HG02610 (cell line): ENCODE measurements around the gene CD79A.

Experiments used
- ATAC-seq: cut with Tn5 transposase; IDR thresholded peaks from one replicate; pipeline ENCODE4 v1.9.1; 2021; ENCODE audit warnings: mild to moderate bottlenecking, moderate library complexity; ENCODE audit not compliant: unreplicated experiment

The CD79A gene

GRCh38 chr19:41917676-41918075 lies 40.6 kb downstream of the CD79A start:
- ATAC-seq: no peak

DNA sequence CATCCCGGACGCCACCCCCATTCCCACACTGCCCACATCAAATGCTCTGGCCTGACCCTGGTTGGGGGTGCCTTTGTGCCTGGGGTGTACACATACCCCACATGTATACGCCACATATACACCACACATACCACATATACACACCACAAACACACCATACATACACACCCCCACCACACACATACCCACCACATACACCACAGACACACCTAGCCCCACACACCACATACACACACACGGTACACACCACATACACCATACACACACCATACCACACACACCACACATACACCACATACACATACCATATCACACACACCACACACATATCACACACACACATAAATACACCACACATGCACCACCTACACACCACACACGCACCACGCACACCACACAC lies 41.0 kb downstream of the CD79A start:
- ATAC-seq: no peak

GRCh38 chr19:41918653-41919244 lies 41.7 kb downstream of the CD79A start:
- no peak for ATAC-seq

DNA sequence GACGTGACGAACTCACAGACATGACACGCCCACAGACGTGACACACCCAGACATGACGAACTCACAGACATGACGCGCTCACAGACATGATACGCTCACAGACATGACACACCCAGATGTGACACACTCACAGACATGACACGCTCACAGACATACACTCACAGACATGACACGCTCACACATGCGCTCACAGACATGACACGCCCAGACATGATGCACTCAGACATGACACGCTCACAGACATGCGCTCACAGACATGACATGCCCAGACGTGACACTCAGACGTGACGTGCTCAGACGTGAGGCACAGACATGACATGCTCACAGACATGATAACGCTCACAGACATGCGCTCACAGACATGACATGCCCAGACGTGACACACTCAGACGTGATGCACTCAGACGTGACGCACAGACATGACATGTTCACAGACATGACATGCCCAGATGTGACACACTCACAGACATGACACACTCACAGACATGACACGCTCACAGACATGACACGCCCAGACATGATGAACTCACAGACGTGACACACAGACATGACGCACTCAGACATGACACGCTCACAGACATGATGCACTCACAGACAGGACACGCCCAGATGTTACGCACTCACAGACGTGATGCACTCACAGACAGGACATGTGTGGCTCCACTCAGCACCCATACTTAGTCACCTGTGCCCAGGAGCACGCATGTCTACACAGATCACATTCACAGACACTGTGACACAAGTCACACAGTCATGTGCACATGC lies 43.1 kb downstream of the CD79A start:
- ATAC-seq: no peak

DNA sequence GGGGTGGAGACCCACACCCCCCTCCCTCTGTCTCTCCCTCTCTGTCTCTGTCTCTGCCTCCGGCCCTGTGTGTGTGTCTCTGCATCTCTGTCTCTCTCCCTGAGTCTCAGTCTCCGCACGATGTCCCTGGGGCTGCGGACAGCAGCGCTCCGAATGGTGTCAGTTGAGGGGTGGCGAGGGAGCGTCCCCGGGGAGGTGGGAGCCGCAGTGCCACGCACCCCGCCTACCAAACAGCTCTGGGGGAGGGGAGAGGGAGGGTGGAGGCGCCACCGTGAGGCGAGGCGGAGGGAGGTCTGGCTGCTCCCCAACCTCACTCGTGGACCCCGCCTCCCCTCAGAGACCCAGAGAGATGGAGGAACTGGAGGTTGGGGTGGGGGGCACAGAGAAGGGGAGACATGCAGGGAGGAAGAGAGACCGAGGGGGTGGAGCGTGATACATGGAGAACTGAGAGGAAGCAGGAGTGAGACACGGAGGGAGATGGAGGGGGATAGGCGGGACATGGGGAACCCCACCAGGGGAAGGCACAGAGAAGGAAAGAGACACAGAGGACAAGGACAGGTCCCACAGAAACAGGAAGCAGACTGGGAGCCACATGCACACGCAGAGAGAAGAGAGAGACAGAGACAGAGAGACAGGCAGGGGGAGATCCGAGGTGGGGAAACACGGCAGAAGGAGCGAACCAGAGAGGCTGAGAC lies 44.0 kb downstream of the CD79A start:
- ATAC-seq: no peak

- no peak for ATAC-seq
Observed at GRCh38 chr19:41921577-41922576, 44.8 kb downstream of the CD79A start.

DNA sequence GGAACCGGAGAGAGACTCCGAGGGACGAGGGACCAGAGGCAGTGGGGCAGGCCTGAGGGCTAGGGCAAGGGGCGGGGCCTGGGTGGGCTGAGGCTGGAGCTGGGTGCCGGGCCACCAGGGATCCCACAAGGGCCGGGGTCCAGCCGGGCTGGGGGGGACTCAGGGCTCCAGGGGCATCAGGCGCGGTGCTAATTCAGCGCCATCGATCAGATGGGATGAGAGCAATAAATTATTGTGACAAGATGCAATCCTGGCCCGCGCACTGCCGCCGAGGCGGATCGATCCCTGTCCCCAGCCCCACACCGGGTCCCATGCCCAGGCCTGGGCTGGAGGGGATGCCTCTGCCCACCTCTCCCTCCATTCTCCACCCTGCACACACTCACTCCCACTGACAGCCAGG lies 45.5 kb downstream of the CD79A start:
- ATAC-seq: no peak

- ATAC-seq: no peak
Observed at GRCh38 chr19:41923045-41923788, 46.1 kb downstream of the CD79A start.

DNA sequence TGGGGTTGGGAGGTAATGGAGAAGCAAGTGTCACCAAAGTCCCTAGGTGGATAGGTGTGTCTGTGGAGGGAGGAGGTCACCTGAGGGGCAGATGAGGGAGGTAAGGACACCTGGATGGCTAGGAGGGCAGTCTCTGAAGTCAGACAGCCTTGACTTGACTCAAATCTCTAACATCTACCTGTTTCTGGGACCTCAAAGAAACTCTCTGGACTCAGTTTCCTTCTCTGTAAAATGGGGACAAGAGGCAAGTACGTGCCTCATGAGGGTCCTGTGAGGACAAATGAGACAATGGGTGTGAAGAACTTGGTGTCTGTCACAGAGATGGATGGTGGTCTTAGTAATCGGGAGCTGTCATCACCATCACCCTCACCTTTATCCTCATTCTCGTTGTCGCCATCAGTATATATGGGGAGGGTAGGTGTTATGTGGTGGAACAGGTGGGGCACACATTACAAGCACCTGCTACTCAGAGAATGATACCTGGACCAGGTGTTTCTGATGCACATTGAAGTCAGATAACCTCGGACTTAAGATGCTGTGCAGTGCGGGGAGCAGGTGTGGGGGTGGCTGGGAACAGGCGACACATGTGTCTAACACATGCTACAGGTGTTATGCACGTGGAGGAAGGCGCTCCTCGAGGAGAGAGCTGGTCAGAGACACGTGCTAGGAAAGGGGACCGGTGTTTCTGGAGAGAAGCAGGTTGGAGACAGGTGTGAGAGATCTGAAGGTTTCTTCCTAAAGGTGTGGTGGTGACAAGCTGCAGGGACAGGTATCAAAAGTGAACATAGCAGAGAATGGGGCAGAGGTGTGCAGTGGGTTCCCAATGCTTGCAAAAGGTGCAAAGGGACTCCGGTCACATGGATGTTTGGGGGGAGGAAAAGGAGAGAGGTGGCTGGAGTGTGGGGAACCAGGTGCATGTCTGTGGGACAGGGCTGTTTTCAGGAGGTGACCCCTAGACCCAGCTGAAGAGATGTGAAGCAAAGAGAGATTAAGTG lies 47.4 kb downstream of the CD79A start:
- no peak for ATAC-seq

DNA sequence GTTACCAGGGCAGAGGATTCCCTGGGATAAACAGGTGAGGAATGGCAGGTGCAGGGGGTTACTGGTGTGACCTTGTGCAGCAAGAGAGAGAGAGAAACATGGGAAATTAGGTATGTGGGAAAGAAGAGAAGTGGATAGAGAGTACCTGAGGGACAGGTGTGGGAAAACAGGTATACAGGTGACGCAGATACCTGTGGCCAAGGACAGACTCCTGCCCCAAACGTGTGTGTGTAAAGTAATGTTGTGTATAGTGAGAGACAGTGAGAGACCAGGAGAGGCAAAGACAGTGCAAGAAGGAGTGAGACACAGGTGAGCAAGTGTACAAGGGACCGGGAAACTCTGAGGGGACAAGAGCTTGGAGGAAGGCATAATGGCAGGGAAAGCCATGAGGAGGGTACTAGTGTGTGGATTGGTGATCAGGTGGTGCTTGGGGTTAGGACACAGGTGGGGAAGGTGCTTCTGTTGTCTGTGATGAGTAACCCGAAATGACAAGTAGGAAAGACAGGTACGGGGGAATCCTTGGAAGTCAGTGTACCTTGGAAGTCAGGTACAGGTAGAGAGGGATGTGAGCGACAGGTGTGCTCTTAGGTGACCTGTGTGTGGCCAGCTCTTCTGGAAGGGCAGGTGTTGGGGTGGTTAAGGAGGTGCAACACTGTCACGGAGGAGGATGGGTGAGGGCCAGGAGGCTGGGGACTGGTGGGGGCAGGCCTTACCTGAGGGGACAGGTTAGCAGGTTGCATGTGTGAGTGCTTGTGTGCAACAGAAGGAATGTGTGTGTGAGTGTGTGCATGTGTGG lies 48.3 kb downstream of the CD79A start:
- no peak for ATAC-seq

GRCh38 chr19:41926028-41926762 lies 49.1 kb downstream of the CD79A start:
- ATAC-seq: no peak

DNA sequence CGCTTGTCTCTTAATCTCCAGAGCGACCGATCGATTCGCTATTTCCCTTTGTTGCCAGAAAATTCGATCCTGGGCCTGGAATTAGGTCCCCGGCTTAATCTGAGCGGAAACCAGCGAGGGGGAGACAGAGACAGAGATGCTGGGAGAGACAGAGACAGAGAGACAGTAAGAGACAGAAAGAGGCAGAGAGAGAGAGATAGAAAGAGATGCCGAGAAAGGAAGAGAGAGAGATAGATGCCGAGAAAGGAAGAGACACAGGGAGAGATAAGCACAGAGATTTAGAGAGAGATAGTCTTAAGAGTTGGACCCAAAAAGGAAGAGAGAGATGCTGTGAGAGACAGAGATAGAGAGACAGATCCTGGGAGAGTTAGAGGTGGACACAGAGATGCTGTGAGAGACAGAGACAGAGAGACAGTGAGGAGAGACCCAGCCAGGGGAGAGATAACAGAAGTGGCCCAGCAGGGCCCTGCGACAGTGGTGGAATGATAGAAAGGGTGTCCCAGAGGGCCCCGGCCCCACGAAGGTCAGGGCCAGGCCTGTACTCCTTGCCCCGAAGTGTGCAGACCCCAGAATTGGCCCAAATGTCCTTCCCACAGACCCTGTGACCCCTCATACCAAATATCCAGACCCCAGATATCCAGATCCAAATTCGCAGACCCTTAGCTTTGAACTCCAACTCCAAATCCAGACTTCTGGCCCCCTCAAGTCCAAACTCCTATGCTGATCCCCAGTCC lies 49.9 kb downstream of the CD79A start:
- ATAC-seq: no peak

DNA sequence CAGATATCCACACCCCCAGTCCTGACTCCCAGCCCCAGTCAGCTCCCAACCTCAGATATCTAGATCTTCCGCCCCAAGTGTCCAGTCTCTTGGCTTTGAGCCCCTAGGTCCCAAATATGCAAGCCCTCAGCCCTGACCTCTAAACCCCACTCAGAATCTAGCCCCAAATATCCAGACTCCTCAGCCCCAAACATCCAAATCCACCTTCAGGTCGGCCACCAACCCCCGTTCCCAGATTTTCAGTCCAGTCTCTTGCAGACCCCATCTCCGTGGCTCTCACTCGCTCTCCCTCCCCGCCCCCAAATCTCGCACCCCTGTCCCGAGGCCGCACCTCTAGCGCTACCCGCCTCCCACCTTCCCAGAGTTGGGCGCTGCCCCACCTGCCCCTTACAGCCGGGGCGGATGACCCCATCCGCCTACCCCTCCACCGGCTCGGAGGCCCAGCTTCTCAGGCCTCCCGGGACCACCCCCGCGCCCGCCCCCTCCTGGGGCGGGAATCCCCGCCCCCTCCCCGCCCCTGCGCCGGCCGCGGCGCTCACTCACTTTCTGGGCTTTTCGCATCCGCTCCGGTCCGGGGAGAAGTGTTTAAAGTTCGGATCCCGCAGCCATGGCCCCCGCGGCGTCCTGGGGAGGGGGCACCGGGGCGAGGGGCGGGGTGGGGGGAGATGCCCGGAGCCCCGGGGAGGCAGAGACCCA lies 50.6 kb downstream of the CD79A start:
- ATAC-seq: no peak

- no peak for ATAC-seq
Observed at GRCh38 chr19:41928221-41928683, 51.2 kb downstream of the CD79A start, which contains the start of gene ERFL. ERFL (minus strand) TSS chr19:41928449; CDS start chr19:41912919, 15,530 bp downstream.

DNA sequence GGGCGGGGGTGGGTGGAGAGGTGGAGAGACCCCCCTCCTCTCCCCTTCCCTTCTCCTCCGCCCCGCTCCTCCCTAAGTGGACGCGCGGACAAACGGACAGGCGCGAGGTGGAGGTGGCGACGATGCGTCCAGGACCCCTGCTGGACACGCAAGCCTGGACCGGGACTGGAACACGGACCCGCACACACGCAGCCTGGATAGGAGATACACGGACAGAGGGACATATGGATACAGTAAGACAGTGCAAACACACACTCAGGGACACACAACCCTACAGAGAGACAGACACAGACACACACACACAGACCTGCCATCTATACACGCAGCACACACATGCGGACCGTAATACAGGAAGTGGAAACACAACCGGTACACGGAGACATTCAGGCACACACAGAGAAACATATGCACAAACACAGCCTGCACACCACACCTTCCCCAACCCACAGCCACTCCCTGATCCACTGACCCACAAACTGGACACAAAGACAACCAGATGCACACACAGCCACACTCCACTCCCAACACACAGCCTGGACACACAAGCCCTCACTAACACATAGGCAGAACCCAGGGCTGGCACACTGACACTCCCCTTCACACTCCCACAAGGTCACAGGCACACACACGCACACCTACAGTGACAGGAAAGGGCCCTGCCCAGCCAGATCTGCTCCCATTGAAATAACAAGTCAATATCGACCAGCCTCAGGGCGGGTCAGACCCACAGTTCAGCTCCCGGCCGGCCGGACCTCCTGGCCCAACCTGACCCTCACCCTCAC lies 51.9 kb downstream of the CD79A start:
- no peak for ATAC-seq
